Naive thymus-derived CD4-positive, alpha-beta T cell (primary cell): ENCODE measurements around the gene TTR. TPM values are rescaled to one million over a fixed set of nuclear protein-coding genes. Genes with fewer than 3 reads are reported as not detected.
A peak's percentile ranks its signal among the peaks of the same experiment; 100 is the strongest.

Experiments
- ATAC-seq: fragments of 150-1000 bp; cut with Tn5 transposase; 2 replicates; pipeline ENCODE4 v1.10.0; 2021; ENCODE audit warnings: mild to moderate bottlenecking, moderate library complexity
- CTCF ChIA-PET: fragments of 350-600 bp; sonication (Branson Sonifier 250); formaldehyde crosslinking; loops from one replicate; lab custom pipeline; 2021; ENCODE audit warnings: antibody characterized with exemption; lab: Charles Lee
- POLR2A ChIA-PET: fragments of 350-600 bp; sonication (Branson Sonifier 250); formaldehyde crosslinking; loops from one replicate; lab custom pipeline; 2021; ENCODE audit warnings: antibody characterized with exemption, inconsistent platforms; lab: Charles Lee
- DNase-seq, 9 donors: peaks; one replicate each; pipeline versions ENCODE4 v3.0.0 to v3.0.0-alpha.2; 2020 to 2022; ENCODE audit warnings: mixed read lengths in 1 of 9
- H3K27ac ChIP-seq: one replicate; pipeline ENCODE4 v1.7.0; 2013; ENCODE audit warnings: mild to moderate bottlenecking, low read depth, low read length, moderate library complexity
- H3K27me3 ChIP-seq, 2 donors: one replicate each; pipeline ENCODE4 v1.7.0; 2013; ENCODE audit warnings: low read length in 2 of 2, mild to moderate bottlenecking in 2 of 2, moderate library complexity in 2 of 2; ENCODE audit not compliant: control insufficient read depth in 2 of 2, insufficient read depth in 2 of 2
- H3K36me3 ChIP-seq, 3 experiments: 1 replicate in 2 of 3; 2 replicates in 1 of 3; pipeline ENCODE4 v1.7.0; 2013; ENCODE audit warnings: low read length in 3 of 3, mild to moderate bottlenecking in 3 of 3, moderate library complexity in 1 of 3; ENCODE audit not compliant: insufficient read depth in 3 of 3, control insufficient read depth in 2 of 3
- H3K4me1 ChIP-seq, 2 donors: one replicate each; pipeline ENCODE4 v1.7.0; 2013; ENCODE audit warnings: low read length in 2 of 2, mild to moderate bottlenecking in 2 of 2, moderate library complexity in 1 of 2; ENCODE audit not compliant: control insufficient read depth in 2 of 2, insufficient read depth in 2 of 2
- H3K4me3 ChIP-seq: 2 replicates; pipeline ENCODE4 v1.7.0; 2013; ENCODE audit warnings: mild to moderate bottlenecking, low read length
- H3K9me3 ChIP-seq, 3 experiments: 1 replicate in 2 of 3; 2 replicates in 1 of 3; pipeline ENCODE4 v1.7.0; 2013; ENCODE audit warnings: low read length in 3 of 3; ENCODE audit not compliant: control insufficient read depth in 2 of 3
- H3K27ac Mint-ChIP-seq, 9 donors: one replicate each; pipeline ENCODE4 v1.8.0; 2020 to 2022; ENCODE audit warnings: mixed read lengths in 9 of 9, mild to moderate bottlenecking in 8 of 9, moderate library complexity in 5 of 9, inconsistent platforms in 2 of 9
- H3K27me3 Mint-ChIP-seq, 5 donors: one replicate each; pipeline ENCODE4 v1.8.0; 2021 to 2022; ENCODE audit warnings: mixed read lengths in 5 of 5, mild to moderate bottlenecking in 1 of 5
- H3K36me3 Mint-ChIP-seq, 5 donors: one replicate each; pipeline ENCODE4 v1.8.0; 2020 to 2022; ENCODE audit warnings: mixed read lengths in 5 of 5, mild to moderate bottlenecking in 3 of 5, inconsistent platforms in 1 of 5
- H3K4me1 Mint-ChIP-seq, 7 donors: one replicate each; pipeline ENCODE4 v1.8.0; 2020 to 2022; ENCODE audit warnings: mixed read lengths in 7 of 7, mild to moderate bottlenecking in 3 of 7, inconsistent platforms in 1 of 7
- H3K4me3 Mint-ChIP-seq, 10 donors: one replicate each; pipeline ENCODE4 v1.8.0; 2020 to 2022; ENCODE audit warnings: mild to moderate bottlenecking in 10 of 10, mixed read lengths in 10 of 10, moderate library complexity in 6 of 10, inconsistent platforms in 2 of 10
- H3K9me3 Mint-ChIP-seq, 11 donors: one replicate each; pipeline ENCODE4 v1.8.0; 2020 to 2022; ENCODE audit warnings: mixed read lengths in 11 of 11, mild to moderate bottlenecking in 4 of 11, inconsistent platforms in 1 of 11, moderate library complexity in 1 of 11
- intact Hi-C, 2 donors: fragments of 100-400 bp; cut with micrococcal nuclease; formaldehyde crosslinking; loops; one replicate each; pipeline ENCODE4 v1.15.1; 2023
- polyA plus RNA-seq, 2 donors: library from polyadenylated mRNA; unstranded; fragments of 300-500 nt; fragmentation: Illumina TruSeq; gene quantifications; one replicate each; pipeline ENCODE4 v1.2.3, GENCODE V29; 2021
- total RNA-seq, 6 experiments: library from RNA in 5 of 6; stranded (reverse) in 5 of 6; gene quantifications; 1 replicate in 5 of 6; 2 replicates in 1 of 6; pipeline ENCODE4 v1.2.3 and lab custom pipeline; 2021 to 2026

Gene TTR
- total and polyA plus RNA-seq, 7 experiments from 2014 or later: not detected

DNA sequence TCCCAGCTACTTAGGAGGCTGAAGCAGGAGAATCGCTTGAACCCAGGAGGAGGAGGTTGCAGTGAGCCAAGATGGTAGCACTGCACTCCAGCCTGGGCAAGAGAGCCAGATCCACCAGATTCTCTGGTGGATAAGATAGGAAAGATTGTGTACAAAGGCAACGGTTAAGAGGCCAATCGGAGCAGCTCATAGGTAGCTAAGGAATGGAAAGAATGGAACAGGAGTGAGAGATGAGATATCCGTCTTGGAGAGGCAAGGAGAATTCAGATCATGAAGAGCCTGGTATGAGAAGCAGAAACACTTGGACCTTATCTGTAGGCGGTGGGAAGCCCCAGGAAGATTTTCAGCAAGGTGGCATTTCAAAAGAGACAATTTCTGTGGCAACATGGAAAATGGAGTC is 27.1 kb downstream of the TTR start:
- Histone ChIP-seq H3K27ac (no peak overlapping the region), H3K9me3 (no peaks in the 10 kb centered on the region), H3K4me1 (no peaks in the 10 kb centered on the region), H3K36me3 (no peaks in the 10 kb centered on the region), H3K27me3 (no peaks in the 10 kb centered on the region), H3K4me3 (no peak overlapping the region)
- CTCF ChIA-PET: no interaction called here
- Mint-ChIP-seq H3K27me3 (peaks cover 0 to 8% (median 2%) of the 10 kb centered on the region in 5 donors), H3K4me3 (no peak overlapping the region), H3K4me1 (no peaks in the 10 kb centered on the region), H3K36me3 (no peaks in the 10 kb centered on the region), H3K27ac (peak overlapping the region in 1 of 9 donors; percentile 10), H3K9me3 (peaks cover 0 to 1% (median 0%) of the 10 kb centered on the region in 11 donors)
- no peak for DNase-seq
- intact Hi-C loops: no loop called here
- POLR2A ChIA-PET: no interaction called here
- ATAC-seq: no peak

DNA sequence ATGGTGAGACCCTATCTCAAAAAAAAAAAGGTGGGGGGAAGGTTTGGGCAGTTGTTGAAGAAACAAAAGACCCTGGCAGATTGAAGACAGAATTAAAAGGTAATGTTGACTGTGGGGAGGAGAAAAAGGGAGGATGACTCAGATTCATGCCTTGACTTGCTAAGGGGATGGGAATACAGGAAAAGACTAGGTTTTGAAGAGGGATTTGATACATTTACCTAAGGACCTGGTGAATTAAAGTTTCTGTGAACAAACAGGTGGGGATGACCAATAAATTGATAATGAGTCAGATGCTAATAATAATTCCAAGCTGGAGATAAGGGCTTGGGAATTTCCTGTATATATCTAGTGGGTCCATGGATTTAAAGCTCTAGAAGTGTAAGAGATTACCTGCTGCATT is 27.6 kb downstream of the TTR start:
- Mint-ChIP-seq H3K4me3 (no peak overlapping the region), H3K27me3 (peaks cover 0 to 8% (median 0%) of the 10 kb centered on the region in 5 donors), H3K4me1 (no peaks in the 10 kb centered on the region), H3K9me3 (peaks cover 0 to 1% (median 0%) of the 10 kb centered on the region in 11 donors), H3K27ac (peak overlapping the region in 1 of 9 donors; percentile 9), H3K36me3 (no peaks in the 10 kb centered on the region)
- no peaks in the 10 kb centered on the region for H3K4me1 ChIP-seq
- ATAC-seq (no peak), DNase-seq (no peak)
- H3K27ac ChIP-seq: no peak overlapping the region
- H3K4me3 ChIP-seq: no peak overlapping the region
- H3K9me3 ChIP-seq: no peaks in the 10 kb centered on the region
- intact Hi-C loops: no loop called here
- ChIA-PET CTCF (no interaction called here), POLR2A (no interaction called here)
- H3K27me3 ChIP-seq: no peaks in the 10 kb centered on the region
- H3K36me3 ChIP-seq: no peaks in the 10 kb centered on the region

DNA sequence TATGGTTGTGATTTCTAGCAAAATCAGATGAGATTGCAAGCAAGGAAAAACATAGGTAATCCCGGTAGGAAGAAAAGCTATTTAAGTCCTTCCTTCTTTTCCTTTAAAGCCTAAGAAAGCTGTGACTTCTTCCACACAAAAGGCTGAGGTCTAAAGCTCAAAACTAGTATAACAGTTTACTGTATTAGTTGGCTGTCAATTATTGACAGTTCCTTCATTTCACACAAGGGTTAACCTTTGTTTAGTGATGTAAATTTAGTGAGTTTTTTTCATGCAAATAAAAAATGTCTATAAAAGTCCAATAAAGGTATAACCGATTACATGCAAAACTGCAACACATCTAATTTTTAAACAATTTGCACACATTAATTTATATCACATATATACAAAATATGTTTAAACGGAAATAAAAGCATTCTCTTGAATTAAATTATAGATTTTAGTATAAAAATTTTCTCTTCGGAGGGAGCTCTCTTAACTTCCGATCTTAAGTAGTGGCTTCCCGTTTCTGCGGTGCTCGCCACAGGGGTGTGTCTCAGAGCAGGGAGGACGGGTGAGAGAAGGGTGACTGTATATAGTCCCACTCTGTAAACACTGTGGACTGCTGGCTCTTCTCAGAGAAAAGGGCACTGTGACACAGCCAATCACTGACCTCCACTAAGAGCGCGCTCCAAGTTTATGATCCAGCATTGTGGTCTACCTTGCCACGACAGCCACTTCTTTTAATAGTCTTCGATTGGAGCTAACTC is 33.4 kb downstream of the TTR start:
- no peak overlapping the region for H3K4me3 Mint-ChIP-seq
- no peaks in the 10 kb centered on the region for H3K4me1 ChIP-seq
- DNase-seq (no peak), ATAC-seq (no peak)
- no peaks in the 10 kb centered on the region for H3K9me3 Mint-ChIP-seq
- H3K27me3 ChIP-seq: no peaks in the 10 kb centered on the region
- intact Hi-C loops: no loop called here
- no peak overlapping the region for H3K4me3 ChIP-seq
- H3K9me3 ChIP-seq: no peaks in the 10 kb centered on the region
- ChIA-PET POLR2A (no interaction called here), CTCF (no interaction called here)
- no peaks in the 10 kb centered on the region for H3K36me3 Mint-ChIP-seq
- H3K27ac ChIP-seq: no peak overlapping the region
- peaks cover 0 to 6% (median 2%) of the 10 kb centered on the region in 5 donors for H3K27me3 Mint-ChIP-seq
- H3K27ac Mint-ChIP-seq: no peak overlapping the region
- peaks cover 0 to 5% (median 0%) of the 10 kb centered on the region in 7 donors for H3K4me1 Mint-ChIP-seq
- no peaks in the 10 kb centered on the region for H3K36me3 ChIP-seq

DNA sequence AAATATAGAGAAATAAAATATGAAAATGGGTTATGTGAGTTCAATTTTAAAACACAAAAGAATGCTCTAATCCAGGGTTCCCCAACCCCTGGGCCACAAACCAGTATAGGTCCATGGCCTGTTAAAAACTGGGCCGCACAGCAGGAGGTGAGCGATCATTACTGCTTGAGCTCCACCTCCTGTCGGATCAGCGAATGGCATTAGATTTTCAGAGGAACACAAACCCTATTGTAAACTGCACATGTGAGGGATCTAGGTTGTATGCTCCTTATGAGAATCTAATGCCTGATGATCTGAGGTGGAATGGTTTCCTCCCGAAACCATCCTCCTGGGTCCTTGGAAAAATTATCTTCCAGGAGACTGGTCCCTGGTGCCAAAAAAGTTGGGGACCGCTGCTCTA is 34.7 kb downstream of the TTR start:
- intact Hi-C loops: no loop called here
- Mint-ChIP-seq H3K4me3 (no peak overlapping the region), H3K9me3 (no peaks in the 10 kb centered on the region), H3K36me3 (no peaks in the 10 kb centered on the region), H3K27me3 (peaks cover 0 to 6% (median 2%) of the 10 kb centered on the region in 5 donors), H3K27ac (no peak overlapping the region), H3K4me1 (peaks cover 0 to 6% (median 0%) of the 10 kb centered on the region in 7 donors)
- DNase-seq (no peak), ATAC-seq (no peak)
- ChIA-PET CTCF (no interaction called here), POLR2A (no interaction called here)
- Histone ChIP-seq H3K4me3 (no peak overlapping the region), H3K27ac (no peak overlapping the region), H3K36me3 (no peaks in the 10 kb centered on the region), H3K4me1 (no peaks in the 10 kb centered on the region), H3K9me3 (no peaks in the 10 kb centered on the region), H3K27me3 (no peaks in the 10 kb centered on the region)

DNA sequence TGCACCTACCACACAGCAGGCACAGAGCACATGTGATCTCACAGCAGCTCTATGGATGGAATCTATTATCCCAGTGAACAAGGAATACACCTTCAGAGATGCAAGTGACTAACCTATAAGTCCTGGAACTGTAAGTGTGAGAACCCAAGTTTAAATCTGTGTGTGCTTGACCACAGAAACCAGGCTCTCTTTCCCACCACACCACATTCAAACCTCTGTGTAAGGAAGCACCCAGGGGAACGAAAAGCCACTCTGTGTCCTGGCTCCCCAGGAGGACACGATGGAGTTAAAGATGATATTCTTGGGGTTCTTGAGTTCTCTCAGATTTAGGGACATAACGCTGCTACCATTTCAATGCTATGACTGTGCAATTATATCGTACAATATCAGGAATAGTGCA is 38.9 kb downstream of the TTR start:
- intact Hi-C loops: no loop called here
- no peak overlapping the region for H3K27ac Mint-ChIP-seq
- no peak for ATAC-seq

DNA sequence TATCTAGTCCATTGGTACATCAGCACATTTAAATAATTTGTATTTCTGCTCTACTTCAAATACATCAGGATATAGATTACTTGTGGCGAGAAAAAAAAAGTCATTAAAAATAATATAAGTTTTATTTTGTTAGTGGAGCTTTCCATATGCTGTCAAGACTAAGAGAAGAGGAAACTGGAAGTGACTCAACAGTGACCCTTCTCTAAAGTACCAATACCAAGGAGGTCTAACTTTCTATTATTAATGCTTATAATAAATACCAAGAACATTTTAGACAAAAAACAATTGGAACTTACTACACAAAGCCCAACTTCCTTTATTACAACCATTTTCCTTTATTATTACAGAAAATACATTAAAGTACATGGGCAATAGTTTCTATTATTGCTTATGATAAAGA is 39.8 kb downstream of the TTR start:
- peaks cover 0 to 20% (median 5%) of the 10 kb centered on the region in 7 donors for H3K4me1 Mint-ChIP-seq
- H3K4me3 ChIP-seq: no peak overlapping the region
- peaks cover 5 to 17% (median 10%) of the 10 kb centered on the region in 5 donors for H3K27me3 Mint-ChIP-seq
- intact Hi-C loops: no loop called here
- no peaks in the 10 kb centered on the region for H3K36me3 ChIP-seq
- ATAC-seq (no peak), DNase-seq (no peak)
- no peak overlapping the region for H3K27ac Mint-ChIP-seq
- no peak overlapping the region for H3K4me3 Mint-ChIP-seq
- H3K9me3 Mint-ChIP-seq: peaks cover 0 to 5% (median 0%) of the 10 kb centered on the region in 11 donors
- H3K27me3 ChIP-seq: no peaks in the 10 kb centered on the region
- CTCF ChIA-PET: no interaction called here
- H3K9me3 ChIP-seq: no peaks in the 10 kb centered on the region
- POLR2A ChIA-PET: no interaction called here
- no peak overlapping the region for H3K27ac ChIP-seq
- no peaks in the 10 kb centered on the region for H3K36me3 Mint-ChIP-seq
- H3K4me1 ChIP-seq: peaks cover 0 to 12% of the 10 kb centered on the region in 2 donors

More for the DNA sequence above, 38.9 kb downstream of the TTR start:
- no peaks in the 10 kb centered on the region for H3K9me3 ChIP-seq
- H3K4me1 ChIP-seq: peaks cover 0 to 12% of the 10 kb centered on the region in 2 donors
- ChIA-PET POLR2A (no interaction called here), CTCF (no interaction called here)
- no peak for DNase-seq
- peaks cover 5 to 12% (median 10%) of the 10 kb centered on the region in 5 donors for H3K27me3 Mint-ChIP-seq
- H3K36me3 ChIP-seq: no peaks in the 10 kb centered on the region
- H3K9me3 Mint-ChIP-seq: no peaks in the 10 kb centered on the region
- H3K4me1 Mint-ChIP-seq: peaks cover 0 to 20% (median 5%) of the 10 kb centered on the region in 7 donors
- H3K4me3 ChIP-seq: no peak overlapping the region
- no peaks in the 10 kb centered on the region for H3K27me3 ChIP-seq
- H3K4me3 Mint-ChIP-seq: no peak overlapping the region
- H3K36me3 Mint-ChIP-seq: no peaks in the 10 kb centered on the region
- H3K27ac ChIP-seq: no peak overlapping the region

DNA sequence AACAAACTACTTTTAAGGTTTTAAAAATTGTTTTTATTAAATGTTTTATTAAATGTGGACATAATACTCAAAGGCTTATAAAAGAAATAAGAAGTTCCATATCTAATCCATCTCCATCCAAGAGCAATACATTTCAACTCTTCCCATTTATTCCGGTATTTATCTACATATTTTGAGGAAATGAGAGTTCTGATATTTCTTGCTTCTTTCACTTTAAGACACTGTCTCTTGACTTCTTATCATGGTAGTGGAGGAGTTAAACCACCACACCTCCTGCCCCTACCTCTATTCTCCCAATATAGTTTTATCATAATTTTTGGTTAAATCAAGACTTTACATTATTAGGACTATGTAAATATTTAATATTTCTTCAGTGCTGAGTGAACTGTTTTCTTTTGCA is 40.7 kb downstream of the TTR start:
- Histone ChIP-seq H3K27ac (no peak overlapping the region), H3K4me3 (no peak overlapping the region), H3K36me3 (no peaks in the 10 kb centered on the region), H3K4me1 (peaks cover 0 to 12% of the 10 kb centered on the region in 2 donors), H3K27me3 (no peaks in the 10 kb centered on the region), H3K9me3 (no peaks in the 10 kb centered on the region)
- ATAC-seq (no peak), DNase-seq (no peak)
- ChIA-PET POLR2A (no interaction called here), CTCF (no interaction called here)
- Mint-ChIP-seq H3K36me3 (no peaks in the 10 kb centered on the region), H3K27me3 (peaks cover 5 to 20% (median 10%) of the 10 kb centered on the region in 5 donors), H3K27ac (no peak overlapping the region), H3K9me3 (peaks cover 0 to 8% (median 0%) of the 10 kb centered on the region in 11 donors), H3K4me1 (peaks cover 0 to 20% (median 5%) of the 10 kb centered on the region in 7 donors), H3K4me3 (no peak overlapping the region)
- intact Hi-C loops: no loop called here
